H9 (cell line): Measurements from ENCODE around the gene GAREM1. TPM values are rescaled to one million over a fixed set of nuclear protein-coding genes. Genes with fewer than 3 reads are reported as not detected.

Source experiments
- DNase-seq: peaks from one replicate; pipeline ENCODE4 v3.0.0-alpha.2; 2017
- H2AFZ ChIP-seq: one replicate; pipeline ENCODE4 v1.6.1; 2013; ENCODE audit warnings: mild to moderate bottlenecking, low read length, control low read depth, moderate library complexity
- H2AK5ac ChIP-seq: 2 replicates; pipeline ENCODE4 v1.6.1; 2013; ENCODE audit warnings: low read length, control low read depth, mixed read lengths; ENCODE audit not compliant: insufficient read length
- H2BK120ac ChIP-seq: one replicate; pipeline ENCODE4 v1.6.1; 2013; ENCODE audit warnings: low read depth, mild to moderate bottlenecking, low read length, control low read depth, inconsistent platforms; ENCODE audit not compliant: poor library complexity, severe bottlenecking
- H2BK12ac ChIP-seq: 2 replicates; pipeline ENCODE4 v1.6.1; 2013; ENCODE audit warnings: low read length, control low read depth, mixed read lengths, low read depth; ENCODE audit not compliant: insufficient read length
- H2BK15ac ChIP-seq: 2 replicates; pipeline ENCODE4 v1.6.1; 2013; ENCODE audit warnings: low read depth, low read length, control low read depth
- H2BK20ac ChIP-seq: one replicate; pipeline ENCODE4 v1.6.1; 2013; ENCODE audit warnings: low read depth, mild to moderate bottlenecking, low read length, control low read depth, inconsistent platforms; ENCODE audit not compliant: poor library complexity, severe bottlenecking
- H2BK5ac ChIP-seq: 2 replicates; pipeline ENCODE4 v1.6.1; 2013; ENCODE audit warnings: low read length, control low read depth, mixed read lengths; ENCODE audit not compliant: insufficient read length
- H3K14ac ChIP-seq: 2 replicates; pipeline ENCODE4 v1.6.1; 2013; ENCODE audit warnings: low read length, control low read depth; ENCODE audit not compliant: insufficient read depth
- H3K18ac ChIP-seq: 2 replicates; pipeline ENCODE4 v1.6.1; 2013; ENCODE audit warnings: low read depth, mild to moderate bottlenecking, mixed read lengths, low read length, control low read depth; ENCODE audit not compliant: insufficient read length
- H3K23ac ChIP-seq: 2 replicates; pipeline ENCODE4 v1.6.1; 2013; ENCODE audit warnings: low read length, control low read depth, mixed read lengths, low read depth; ENCODE audit not compliant: insufficient read length
- H3K23me2 ChIP-seq: 2 replicates; pipeline ENCODE4 v1.6.1; 2013; ENCODE audit warnings: low read depth, mild to moderate bottlenecking, mixed read lengths, low read length, control low read depth; ENCODE audit not compliant: insufficient read length, poor library complexity, severe bottlenecking
- H3K27ac ChIP-seq: 2 replicates; pipeline ENCODE4 v1.5.1; 2013; ENCODE audit warnings: low read length, control low read depth, mixed read lengths, low read depth; ENCODE audit not compliant: insufficient read length
- H3K27me3 ChIP-seq: 2 replicates; pipeline ENCODE4 v1.6.1; 2013; ENCODE audit warnings: low read length, control low read depth, inconsistent platforms; ENCODE audit not compliant: insufficient read depth
- H3K4ac ChIP-seq: 2 replicates; pipeline ENCODE4 v1.6.1; 2013; ENCODE audit warnings: low read depth, mild to moderate bottlenecking, control low read depth, inconsistent platforms, low read length, moderate library complexity
- H3K4me1 ChIP-seq: 2 replicates; pipeline ENCODE4 v1.6.1; 2013; ENCODE audit warnings: low read length, control low read depth, inconsistent platforms; ENCODE audit not compliant: insufficient read depth
- H3K4me2 ChIP-seq: 2 replicates; pipeline ENCODE4 v1.6.1; 2013; ENCODE audit warnings: low read length, control low read depth, mixed read lengths; ENCODE audit not compliant: insufficient read length, insufficient read depth
- H3K56ac ChIP-seq: 2 replicates; pipeline ENCODE4 v1.6.1; 2013; ENCODE audit warnings: low read depth, mild to moderate bottlenecking, mixed read lengths, low read length, control low read depth; ENCODE audit not compliant: insufficient read length
- H3K79me1 ChIP-seq: 2 replicates; pipeline ENCODE4 v1.6.1; 2013; ENCODE audit warnings: low read depth, mild to moderate bottlenecking, moderate library complexity, low read length, control low read depth, inconsistent platforms; ENCODE audit not compliant: insufficient read depth, poor library complexity, severe bottlenecking
- H3K79me2 ChIP-seq: 2 replicates; pipeline ENCODE4 v1.6.1; 2013; ENCODE audit warnings: low read length, control low read depth, inconsistent platforms; ENCODE audit not compliant: insufficient read depth
- H3K9ac ChIP-seq: 2 replicates; pipeline ENCODE4 v1.6.1; 2013; ENCODE audit warnings: low read length, control low read depth, mixed read lengths; ENCODE audit not compliant: insufficient read length; ENCODE audit errors: extremely low read depth
- H3K9me3 ChIP-seq: one replicate; pipeline ENCODE4 v1.6.1; 2013; ENCODE audit warnings: low read depth, low read length, inconsistent platforms; ENCODE audit not compliant: control insufficient read depth
- H3T11ph ChIP-seq: one replicate; pipeline ENCODE4 v1.6.1; 2013; ENCODE audit warnings: mild to moderate bottlenecking, low read length, control low read depth, inconsistent platforms
- H4K20me1 ChIP-seq: one replicate; pipeline ENCODE4 v1.6.1; 2013; ENCODE audit not compliant: control insufficient read depth, insufficient read length, insufficient read depth
- H4K5ac ChIP-seq: 2 replicates; pipeline ENCODE4 v1.6.1; 2013; ENCODE audit warnings: low read depth, mild to moderate bottlenecking, mixed read lengths, low read length, control low read depth; ENCODE audit not compliant: insufficient read length
- H4K8ac ChIP-seq: replicated peaks from 2 replicates; pipeline ENCODE4 v1.6.1; 2013; ENCODE audit warnings: low read length, control low read depth, mixed read lengths, low read depth; ENCODE audit not compliant: insufficient read length
- H4K91ac ChIP-seq: 2 replicates; pipeline ENCODE4 v1.6.1; 2013; ENCODE audit warnings: low read depth, mild to moderate bottlenecking, moderate library complexity, mixed read lengths, low read length, control low read depth; ENCODE audit not compliant: insufficient read length
- H3K27ac Mint-ChIP-seq, 3 experiments: 2 replicates in 2 of 3; 3 replicates in 1 of 3; pipeline ENCODE4 v1.8.0; 2020 to 2021; ENCODE audit warnings: mixed read lengths in 3 of 3, mild to moderate bottlenecking in 1 of 3, moderate library complexity in 1 of 3
- H3K27me3 Mint-ChIP-seq: 2 replicates; pipeline ENCODE4 v1.8.0; 2021; ENCODE audit warnings: low read depth, mild to moderate bottlenecking, moderate library complexity, mixed read lengths
- H3K36me3 Mint-ChIP-seq, 3 experiments: 2 replicates in 2 of 3; 3 replicates in 1 of 3; pipeline ENCODE4 v1.8.0; 2020 to 2021; ENCODE audit warnings: low read depth in 3 of 3, mixed read lengths in 3 of 3; ENCODE audit not compliant: insufficient read depth in 1 of 3
- H3K4me1 Mint-ChIP-seq, 2 experiments: 2 replicates each; pipeline ENCODE4 v1.8.0; 2020; ENCODE audit warnings: mixed read lengths in 2 of 2
- H3K4me3 Mint-ChIP-seq, 2 experiments: 2 replicates in 1 of 2; 3 replicates in 1 of 2; pipeline ENCODE4 v1.8.0; 2020 to 2021; ENCODE audit warnings: mild to moderate bottlenecking in 2 of 2, mixed read lengths in 2 of 2, moderate library complexity in 1 of 2
- H3K9me3 Mint-ChIP-seq, 2 experiments: 2 replicates in 1 of 2; 3 replicates in 1 of 2; pipeline ENCODE4 v1.8.0; 2020; ENCODE audit warnings: mild to moderate bottlenecking in 2 of 2, mixed read lengths in 2 of 2, moderate library complexity in 1 of 2
- WGBS: extraction: QIAGEN DNeasy Blood & Tissue Kit; methylation state at CpG from one replicate; pipeline ENCODE4 v1.1.7; 2013; ENCODE audit warnings: missing lambda C conversion rate, low lambda C conversion rate, mixed read lengths; ENCODE audit not compliant: insufficient read length; ENCODE audit errors: extremely low coverage; 5-methylcytosine and 5-hydroxymethylcytosine counted together
- total RNA-seq: library from RNA; stranded (reverse); gene quantifications from 2 replicates; pipeline ENCODE4 v1.2.1, GENCODE V29; 2021
- TF ChIP-seq, protein P1 (sequence below): fragments of 200-600 bp; sonication (generic); conservative IDR thresholded peaks from 3 replicates; pipeline ENCODE4 v1.8.0; 2021; ENCODE audit warnings: antibody characterized with exemption, mild to moderate bottlenecking

GAREM1 gene
- total RNA-seq, 1 experiment from 2014 or later = 4.4 TPM

DNA sequence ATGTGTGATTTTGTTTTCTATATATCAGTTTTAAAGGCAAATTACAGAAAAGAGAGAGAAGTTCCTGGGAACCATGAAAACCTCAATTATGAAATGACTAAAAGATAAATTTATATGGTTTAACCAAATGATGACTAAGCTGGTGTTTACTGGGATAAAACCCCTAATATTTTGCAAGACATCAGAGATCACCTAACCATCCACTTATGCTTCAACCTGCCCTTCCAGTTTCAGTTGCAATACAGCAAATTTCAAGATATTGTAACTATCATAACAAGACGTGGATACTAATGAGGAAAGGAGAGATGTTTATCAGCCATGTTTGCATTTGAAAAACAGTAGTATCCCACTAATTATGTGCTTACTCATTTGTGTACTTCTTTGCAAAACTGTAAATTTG, 108.2 kb downstream of the GAREM1 start:
- H3K23me2 ChIP-seq = no peaks in the 10 kb centered on the region
- TF ChIP-seq, protein P1, sequence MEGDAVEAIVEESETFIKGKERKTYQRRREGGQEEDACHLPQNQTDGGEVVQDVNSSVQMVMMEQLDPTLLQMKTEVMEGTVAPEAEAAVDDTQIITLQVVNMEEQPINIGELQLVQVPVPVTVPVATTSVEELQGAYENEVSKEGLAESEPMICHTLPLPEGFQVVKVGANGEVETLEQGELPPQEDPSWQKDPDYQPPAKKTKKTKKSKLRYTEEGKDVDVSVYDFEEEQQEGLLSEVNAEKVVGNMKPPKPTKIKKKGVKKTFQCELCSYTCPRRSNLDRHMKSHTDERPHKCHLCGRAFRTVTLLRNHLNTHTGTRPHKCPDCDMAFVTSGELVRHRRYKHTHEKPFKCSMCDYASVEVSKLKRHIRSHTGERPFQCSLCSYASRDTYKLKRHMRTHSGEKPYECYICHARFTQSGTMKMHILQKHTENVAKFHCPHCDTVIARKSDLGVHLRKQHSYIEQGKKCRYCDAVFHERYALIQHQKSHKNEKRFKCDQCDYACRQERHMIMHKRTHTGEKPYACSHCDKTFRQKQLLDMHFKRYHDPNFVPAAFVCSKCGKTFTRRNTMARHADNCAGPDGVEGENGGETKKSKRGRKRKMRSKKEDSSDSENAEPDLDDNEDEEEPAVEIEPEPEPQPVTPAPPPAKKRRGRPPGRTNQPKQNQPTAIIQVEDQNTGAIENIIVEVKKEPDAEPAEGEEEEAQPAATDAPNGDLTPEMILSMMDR = no peak
- no peak overlapping the region for H3K23ac ChIP-seq
- no peaks in the 10 kb centered on the region for H3K79me1 ChIP-seq
- H3K27me3 ChIP-seq = no peaks in the 10 kb centered on the region
- DNase-seq = no peak
- H3K14ac ChIP-seq = no peak overlapping the region
- H2BK5ac ChIP-seq = no peak overlapping the region
- H2AK5ac ChIP-seq = no peak overlapping the region
- peaks cover 4% of the 10 kb centered on the region; the same call in 1 of the 2 replicates for H3K4me1 ChIP-seq
- H2BK15ac ChIP-seq = no peak overlapping the region
- H3K36me3 Mint-ChIP-seq = no peaks in the 10 kb centered on the region
- H2BK12ac ChIP-seq = no peak overlapping the region
- WGBS = no CpG with 5 or more reads among the region's 1 CpG
- no peaks in the 10 kb centered on the region for H3K9me3 Mint-ChIP-seq
- no peaks in the 10 kb centered on the region for H3K27me3 Mint-ChIP-seq
- H3K4me2 ChIP-seq = no peak overlapping the region
- no peak overlapping the region for H4K5ac ChIP-seq
- no peak overlapping the region for H4K8ac ChIP-seq
- no peak overlapping the region for H2AFZ ChIP-seq
- no peak overlapping the region for H3T11ph ChIP-seq
- no peak overlapping the region for H4K91ac ChIP-seq
- no peak overlapping the region for H3K27ac Mint-ChIP-seq
- H3K27ac ChIP-seq = no peak overlapping the region
- H2BK120ac ChIP-seq = no peak overlapping the region
- H3K79me2 ChIP-seq = no peaks in the 10 kb centered on the region
- no peak overlapping the region for H3K18ac ChIP-seq
- peaks cover 8 to 10% of the 10 kb centered on the region in 2 experiments for H3K4me1 Mint-ChIP-seq
- no peak overlapping the region for H2BK20ac ChIP-seq
- no peak overlapping the region for H3K4ac ChIP-seq
- H3K4me3 Mint-ChIP-seq = no peak overlapping the region
- no peak overlapping the region for H3K56ac ChIP-seq
- H4K20me1 ChIP-seq = no peaks in the 10 kb centered on the region
- H3K9ac ChIP-seq = no peak overlapping the region
- H3K9me3 ChIP-seq = no peaks in the 10 kb centered on the region
